DMS114 treated with DMSO at 0.1 percent for 48 hours (cell line): ENCODE data around the gene ARF6.
"Not testable (repeated sequence)": the region's sequence is repeated elsewhere in the genome, so short reads cannot be mapped to it uniquely, and the experiment has no call there.

ENCODE experiments used
- DNase-seq: peaks from one replicate; lab custom pipeline; 2025; ENCODE audit not compliant: unreplicated experiment; lab: John Stamatoyannopoulos, UW

Gene ARF6

DNA sequence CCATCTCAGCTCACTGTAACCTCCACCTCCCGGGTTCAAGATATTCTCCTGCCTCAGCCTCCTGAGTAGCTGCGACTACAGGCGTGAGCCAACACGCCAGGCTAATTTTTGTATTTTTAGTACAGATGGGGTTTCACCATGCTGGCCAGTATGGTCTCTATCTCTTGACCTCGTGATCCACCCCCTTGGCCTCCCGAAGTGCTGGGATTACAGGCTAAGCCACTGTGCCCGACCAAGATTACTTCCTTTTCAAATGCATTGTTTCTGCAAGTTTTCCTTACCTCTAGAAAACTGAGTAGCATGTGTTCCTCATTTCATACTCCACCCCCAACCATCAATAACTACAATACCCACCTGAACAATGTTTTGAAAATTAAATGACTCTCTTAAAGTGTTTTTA lies 13.1 kb downstream of the ARF6 start:
- DNase-seq = no peak

DNA sequence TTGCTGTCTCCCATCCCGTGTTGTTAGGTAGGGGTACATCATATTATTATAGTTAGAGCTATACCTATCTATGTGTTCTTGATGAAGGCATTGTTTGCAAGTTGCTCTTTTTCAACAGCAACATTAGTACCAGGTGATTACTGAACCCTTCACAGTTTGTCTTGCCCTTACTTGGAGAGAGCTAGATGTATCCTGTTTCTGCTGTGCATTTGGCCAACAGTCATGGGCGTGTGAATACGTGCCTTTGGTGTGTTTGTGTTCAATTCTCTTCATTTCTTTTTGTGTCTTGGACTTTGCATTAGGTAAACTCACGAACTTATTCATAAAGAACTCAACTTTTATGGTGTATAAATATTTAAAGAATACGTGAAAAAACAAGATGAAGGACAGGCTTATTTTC lies 14.3 kb downstream of the ARF6 start:
- DNase-seq = no peak

DNA sequence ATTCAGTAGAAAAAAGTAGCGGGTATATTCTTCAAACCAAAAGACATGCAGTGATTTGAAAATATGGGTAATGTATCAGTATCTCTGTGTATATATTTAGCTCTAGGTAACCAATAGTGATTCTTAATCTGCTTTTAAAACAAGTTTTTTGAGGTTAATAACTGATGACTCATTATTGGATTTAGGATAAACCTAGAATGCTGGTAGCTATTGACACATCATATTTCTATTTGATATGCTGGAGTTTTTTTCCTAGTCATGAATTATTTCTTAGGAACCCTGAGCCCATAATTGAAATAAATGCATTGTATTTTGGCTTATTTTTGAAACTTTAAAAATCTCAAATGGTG lies 15.5 kb downstream of the ARF6 start:
- no peak for DNase-seq

DNA sequence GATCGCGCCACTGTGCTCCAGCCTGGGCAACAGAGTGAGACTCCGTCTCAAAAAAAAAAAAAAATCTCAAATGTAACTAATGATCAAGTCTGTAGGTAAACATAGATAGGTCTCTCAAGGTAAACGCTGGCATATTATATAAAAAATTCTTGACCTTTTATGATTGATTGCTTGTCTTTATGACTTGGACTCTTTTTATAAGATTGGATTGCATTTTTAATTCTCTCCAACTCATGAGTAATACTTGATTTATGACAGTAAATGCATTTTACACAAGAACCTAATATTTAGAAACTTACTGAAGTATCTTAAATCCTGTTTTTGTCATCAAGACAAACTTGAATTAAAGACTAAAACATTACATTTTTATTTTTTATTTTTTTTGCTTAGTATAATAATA lies 16.1 kb downstream of the ARF6 start:
- no peak for DNase-seq

DNA sequence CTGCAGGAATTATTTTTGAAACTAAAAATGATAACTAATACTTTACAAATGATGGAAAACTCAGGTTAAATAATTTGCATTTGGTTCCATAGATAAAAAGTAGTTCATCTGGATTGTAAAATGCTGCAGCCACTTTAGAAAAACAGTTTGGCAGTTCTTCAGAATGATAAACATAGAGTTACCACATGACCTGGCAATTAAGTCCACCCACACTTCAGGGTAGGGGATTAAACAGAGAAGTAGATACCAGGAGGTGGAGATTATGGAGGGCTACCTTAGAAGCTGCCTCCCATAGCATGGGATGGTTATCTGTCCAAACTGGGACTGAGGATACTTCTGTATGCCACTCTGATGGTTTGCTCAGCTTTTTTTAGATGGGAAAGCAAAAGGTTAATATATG lies 22.2 kb downstream of the ARF6 start:
- DNase-seq = no peak

DNA sequence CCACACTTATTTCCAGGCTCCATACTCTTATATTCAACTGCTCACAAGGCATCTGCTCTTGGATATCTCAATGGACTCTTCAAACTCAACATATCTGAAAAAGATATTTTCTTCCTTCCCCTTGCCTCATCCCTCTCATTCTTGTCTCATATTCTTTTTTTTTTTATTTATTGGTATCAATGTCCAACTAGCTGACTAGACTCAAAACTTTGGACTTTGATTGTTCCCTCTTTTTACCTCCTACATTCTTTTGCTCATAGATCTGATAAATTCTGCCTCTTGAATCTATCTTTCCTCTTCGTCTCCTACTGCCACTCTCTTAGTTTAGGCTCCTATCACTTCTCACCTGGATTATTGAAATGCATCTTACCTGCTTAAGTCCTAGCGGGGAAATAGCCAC lies 25.8 kb downstream of the ARF6 start:
- no peak for DNase-seq

DNA sequence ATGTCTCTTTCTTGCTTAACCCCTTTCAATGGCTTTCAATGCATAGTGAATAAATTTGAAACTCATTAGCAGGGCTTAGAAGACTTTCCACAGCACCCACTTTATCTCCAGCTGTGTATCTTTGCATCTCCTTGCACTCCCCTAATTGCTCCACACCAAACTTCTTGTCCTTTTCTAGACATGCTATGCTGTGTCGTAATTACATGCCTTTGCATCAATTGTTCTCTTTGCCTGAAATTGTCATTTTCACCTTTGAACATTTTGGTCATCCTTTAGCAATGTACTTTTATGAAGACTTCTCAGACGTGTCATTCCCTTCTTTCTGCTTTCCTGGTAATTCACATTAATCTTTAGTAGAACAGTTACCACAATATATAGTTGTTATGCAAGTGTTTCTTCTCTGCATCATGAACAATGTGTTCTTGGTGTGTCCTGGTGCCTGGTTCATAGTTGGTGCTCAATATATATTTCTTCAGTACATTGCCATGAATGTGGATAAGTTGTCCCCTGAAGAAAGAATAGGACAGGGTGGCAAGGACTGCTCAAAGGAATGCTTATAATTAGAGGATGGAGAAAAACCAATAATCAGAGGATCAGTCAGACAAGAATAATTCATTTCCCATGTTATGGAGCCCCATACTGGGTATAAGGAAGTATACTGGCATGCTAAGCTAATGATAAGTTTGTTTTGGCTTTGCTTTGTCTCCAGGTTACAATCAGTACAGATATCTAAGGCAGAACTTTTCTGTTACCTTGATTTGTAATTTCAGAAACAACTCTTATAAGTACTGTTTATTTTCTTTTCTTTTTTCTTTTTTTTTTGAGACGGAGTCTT lies 27.2 kb downstream of the ARF6 start:
- DNase-seq = no peak

DNA sequence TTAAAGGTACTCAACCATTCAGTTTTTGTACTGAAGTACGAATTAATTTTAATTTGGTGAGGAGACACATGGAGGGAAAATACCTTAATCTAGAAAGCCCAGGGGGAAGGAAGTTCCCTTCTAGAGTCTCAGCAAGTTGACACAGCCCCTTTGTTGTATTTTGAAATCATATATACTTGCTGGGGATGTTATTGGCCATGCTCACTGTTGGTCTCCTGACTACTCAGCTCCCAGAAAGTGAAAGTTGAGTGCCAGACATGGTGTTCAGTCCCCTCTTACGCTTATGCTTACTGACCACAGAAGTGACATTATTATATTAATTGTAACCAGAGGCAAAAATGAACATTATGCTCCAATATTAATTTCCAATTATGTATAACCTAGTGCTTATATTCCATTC lies 28.1 kb downstream of the ARF6 start:
- DNase-seq = no peak

DNA sequence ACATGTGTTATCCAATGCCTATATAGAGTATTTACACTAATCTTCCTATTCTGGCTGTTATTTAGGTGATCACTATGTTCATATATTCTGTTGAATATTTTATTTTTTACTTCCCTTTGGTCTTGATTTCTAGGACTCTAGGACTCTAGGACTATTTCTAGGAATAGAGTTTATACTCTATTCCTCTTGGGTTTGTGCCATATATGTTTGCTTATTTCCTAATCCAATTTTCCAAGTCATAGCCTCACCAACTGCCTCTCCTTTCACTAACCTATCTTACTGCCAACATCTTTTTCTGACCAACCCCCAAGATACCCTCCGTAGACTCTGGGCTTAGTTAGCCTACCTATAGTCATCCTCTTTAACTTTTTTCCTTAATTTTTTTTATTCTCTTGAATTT lies 28.5 kb downstream of the ARF6 start:
- no peak for DNase-seq

DNA sequence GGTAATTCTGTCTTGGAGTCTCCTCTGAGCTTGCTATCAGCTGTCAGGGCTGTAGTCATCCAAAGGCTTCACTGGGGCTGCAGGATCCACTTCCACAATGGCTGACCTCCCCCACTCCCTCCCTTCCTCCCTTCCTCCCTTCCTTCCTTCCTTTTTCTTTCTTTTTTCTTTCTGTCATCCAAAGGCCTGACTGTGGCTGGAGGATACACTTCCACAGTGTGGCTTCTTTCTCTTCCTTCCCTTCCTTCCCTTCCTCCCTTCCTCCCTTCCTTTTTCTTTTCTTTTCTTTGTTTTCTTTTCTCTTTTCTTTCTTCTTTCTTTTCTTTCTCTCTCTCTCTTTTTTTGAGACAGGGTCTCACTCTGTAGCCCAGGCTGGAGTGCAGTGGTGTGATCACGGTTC lies 30.6 kb downstream of the ARF6 start:
- no peak for DNase-seq

DNA sequence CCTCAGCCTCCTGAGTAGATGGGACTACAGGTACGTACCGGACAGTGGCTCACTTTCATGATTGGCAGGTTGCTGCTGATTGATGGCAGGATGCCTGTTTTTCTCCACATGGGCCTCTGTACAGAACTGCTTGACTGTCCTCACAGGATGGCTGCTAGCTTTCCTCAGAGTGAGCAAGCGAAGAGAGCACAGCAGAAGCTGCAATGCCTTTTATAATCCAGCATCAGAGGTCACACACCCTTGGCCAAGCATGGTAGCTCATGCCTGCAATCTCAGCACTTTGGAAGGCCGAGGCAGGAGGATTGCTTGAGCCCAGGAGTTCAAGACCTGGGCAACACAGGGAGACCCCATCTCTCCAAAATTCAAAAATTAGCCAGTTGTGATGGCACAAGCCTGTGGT lies 31.0 kb downstream of the ARF6 start:
- DNase-seq = no peak

DNA sequence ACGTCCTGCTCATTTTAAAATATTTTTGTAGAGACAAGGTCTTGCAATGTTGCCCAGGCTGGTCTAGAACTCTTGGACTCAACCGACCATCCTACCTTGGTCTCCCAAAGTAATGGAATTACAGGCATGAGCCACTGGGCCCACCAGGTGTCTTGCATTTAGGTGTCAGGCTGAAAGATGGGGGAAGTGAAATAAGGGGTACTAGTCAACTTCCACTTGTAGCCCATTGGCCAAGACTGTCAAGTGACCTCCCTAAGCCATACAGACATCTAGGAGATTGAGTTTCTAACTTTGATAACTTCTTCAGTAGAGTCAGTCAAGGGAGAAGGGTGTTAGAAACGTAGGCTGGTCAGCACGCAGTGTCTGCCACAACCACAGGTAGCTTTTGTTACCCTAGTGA lies 32.0 kb downstream of the ARF6 start:
- no peak for DNase-seq

DNA sequence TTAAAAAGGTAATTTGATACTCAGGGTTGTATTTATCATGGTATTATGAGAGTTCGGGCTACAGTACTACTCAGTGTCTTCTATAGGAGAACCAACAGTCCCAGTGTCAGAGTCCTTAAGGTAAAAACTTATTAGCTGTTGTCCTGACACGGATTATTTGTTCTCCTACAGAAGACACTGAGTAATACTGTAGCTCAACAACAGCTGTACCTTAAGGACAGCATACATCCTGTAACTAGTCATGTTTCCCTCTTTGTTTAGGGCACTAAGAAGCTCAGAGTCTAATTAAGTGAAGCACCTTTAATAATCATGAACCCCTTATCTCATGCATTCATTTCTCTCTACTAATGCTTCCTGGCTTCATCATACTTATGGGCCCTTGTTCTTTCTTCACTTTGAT lies 33.9 kb downstream of the ARF6 start:
- DNase-seq = no peak

DNA sequence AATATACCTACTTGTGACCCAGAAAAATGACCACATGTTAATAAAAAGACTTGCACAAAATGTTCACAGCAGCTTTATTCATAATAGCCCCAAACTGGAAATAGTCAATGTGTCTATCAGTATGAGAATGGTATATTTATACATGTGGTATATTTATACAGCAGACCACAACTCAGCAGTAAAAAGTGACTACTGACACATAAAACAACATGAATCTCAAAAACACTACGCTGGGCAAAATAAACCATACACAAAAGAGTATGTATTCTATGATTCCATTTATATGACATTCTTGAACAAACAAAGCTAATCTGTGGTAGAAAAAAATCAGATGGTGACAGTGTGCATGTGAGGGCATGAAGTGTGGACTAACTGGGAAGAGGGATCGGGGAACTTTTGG lies 35.1 kb downstream of the ARF6 start:
- no peak for DNase-seq

DNA sequence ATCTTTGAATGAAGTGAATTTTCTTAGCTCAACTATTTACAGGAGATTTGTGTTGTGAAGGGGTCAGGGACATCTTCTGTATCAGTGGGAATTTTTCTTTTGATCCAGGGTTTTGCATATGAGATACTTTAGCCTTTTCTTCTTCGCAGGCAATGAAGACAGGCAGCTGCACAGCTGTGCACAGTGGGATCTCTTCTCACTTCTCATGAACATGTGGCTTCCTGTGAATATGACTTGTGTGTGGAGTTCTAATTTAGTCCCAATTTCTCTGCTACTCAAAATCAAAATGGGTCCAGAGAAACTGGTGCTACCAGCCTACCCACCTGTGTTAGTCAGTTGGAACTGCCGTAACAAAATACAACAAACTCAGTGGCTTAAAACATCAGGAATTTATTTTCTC lies 37.8 kb downstream of the ARF6 start:
- no peak for DNase-seq

DNA sequence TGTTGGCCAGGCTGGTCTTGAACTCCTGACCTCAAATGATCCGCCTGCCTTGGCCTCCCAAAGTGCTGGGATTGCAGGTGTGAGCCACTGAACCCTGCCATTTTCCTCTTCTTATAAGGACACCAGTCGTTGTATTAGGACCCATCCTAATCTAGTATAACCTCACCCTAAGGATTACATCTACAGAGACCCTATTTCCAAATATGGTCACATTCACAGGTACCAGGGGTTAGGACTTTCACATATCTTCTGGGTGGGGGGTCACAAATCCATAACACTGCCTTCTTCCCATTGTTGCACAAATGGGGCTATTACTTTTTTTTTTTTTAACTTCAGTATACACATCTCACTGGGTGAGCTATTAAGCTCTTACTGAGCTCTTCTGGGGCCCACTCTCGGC lies 38.6 kb downstream of the ARF6 start:
- DNase-seq = no peak

DNA sequence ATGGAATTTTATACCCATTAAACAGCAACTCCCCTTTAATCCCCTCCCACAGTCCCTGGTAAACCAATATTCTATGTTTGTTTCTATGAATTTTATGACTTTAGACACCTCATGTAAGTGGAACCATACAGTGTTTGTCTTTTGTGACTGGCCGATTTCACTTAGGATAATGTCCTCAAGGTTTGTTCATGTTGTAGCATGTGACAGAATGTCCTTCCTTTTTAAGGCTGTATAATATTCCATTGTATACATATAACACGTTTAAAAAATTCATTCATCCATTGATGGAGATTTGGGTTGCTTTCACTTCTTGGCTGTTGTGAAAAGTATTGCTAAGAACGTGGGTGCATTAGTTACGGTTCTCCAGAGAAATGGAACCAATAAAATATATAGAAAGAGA lies 40.2 kb downstream of the ARF6 start:
- no peak for DNase-seq

DNA sequence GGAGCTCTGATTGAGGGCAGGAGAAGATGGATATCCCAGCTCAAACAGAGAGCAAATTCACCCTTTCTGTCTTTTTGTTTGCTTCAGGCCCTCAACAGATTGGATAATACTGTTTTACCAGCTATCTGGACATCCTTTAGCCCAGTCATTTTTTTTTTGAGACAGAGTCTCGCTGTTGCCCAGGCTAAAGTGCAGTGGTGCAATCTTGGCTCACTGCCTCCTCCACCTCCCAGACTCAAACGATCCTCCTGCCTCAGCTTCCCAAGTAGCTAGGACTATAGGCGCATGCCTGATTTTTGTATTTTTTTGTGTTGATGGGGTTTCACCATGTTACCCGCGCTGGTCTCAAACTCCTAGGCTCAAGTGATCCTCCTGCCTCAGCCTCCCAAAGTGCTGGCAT lies 40.8 kb downstream of the ARF6 start:
- DNase-seq = no peak

DNA sequence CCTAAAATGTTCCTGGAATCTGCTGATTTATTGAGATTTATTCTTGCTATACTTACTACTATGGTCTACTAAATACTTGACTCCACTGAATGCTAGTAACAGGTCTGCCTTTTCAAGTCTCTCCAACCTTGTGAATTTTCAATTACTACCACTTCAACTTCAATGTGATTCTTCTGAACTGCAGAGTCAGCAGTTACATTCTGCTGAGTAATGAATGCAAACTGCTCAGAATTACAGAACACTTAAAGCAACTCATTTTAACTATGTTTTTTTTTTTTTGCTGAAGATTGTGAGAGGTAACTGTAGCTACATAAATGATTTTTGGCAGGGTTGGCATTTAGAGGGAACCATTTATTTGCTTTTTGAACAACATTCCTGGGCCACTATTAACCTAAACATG lies 41.8 kb downstream of the ARF6 start:
- DNase-seq = no peak

DNA sequence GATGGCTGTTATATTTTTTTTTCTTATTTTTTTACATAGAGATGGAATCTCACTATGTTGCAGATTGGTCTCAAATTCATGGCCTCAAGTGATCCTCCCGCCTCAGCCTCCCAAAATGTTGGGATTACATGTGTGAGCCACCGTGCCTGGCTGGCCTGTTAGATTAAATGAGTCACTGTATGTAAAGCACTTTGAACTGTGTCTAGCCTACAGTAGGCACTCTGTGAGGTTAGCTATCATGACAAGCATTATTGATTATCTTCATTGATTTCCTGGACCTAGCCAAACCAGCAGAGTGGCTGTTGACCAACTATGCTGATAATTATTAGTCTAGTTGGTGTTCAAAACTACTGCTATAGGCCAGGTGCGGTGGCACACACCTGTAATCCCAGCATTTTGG lies 42.6 kb downstream of the ARF6 start:
- no peak for DNase-seq

DNA sequence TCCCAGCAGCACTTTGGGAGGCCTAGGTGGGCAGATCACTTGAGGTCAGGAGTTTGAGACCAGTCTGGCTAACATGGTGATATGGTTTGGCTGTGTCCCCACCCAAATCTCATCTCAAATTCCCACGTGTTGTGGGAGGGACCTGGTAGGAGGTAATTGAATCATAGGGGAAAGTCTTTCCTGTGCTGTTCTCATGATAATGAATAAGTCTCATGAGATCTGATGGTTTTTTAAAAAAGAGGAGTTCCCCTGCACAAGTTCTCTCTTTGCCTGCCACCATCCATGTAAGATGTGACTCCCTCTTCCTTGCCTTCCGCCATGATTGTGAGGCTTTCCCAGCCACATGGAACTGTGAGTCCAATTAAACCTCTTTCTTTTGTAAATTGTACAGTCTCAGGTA lies 43.4 kb downstream of the ARF6 start:
- DNase-seq = not testable (repeated sequence)

DNA sequence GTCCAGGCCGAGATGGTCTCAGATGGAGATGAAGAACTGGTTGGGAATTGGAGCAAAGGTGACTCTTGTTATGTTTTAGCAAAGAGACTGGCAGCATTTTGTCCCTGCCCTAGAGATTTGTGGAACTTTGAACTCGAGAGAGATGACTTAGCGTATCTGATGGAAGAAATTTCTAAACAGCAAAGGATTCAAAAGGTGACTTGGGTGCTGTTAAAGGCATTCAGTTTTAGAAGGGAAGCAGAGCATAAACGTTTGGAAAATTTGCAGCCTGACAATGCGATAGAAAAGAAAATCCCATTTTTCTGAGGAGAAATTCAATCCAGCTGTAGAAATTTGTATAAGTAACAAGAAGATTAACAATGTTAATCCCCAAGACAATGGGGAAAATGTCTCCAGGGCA lies 44.0 kb downstream of the ARF6 start:
- DNase-seq = not testable (repeated sequence)

DNA sequence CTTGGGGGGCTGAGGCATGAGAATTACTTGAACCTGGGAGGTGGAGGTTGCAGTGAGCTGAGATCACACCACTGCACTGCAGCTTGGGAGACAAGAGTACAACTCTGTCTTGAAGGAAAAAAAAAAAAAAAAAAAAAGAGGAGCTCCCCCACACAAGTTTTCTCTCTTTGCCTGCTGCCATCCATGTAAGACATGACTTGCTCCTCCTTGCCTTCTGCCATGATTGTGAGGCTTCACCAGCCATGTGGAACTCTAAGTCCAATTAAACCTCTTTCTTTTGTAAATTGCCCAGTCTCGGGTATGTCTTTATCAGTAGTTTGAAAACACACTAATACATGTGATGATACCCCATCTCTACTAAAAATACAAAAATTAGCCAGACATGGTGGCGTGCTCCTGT lies 46.3 kb downstream of the ARF6 start:
- not testable (repeated sequence) for DNase-seq
